Measurements from ENCODE around the gene EBF3.

Gene EBF3

GRCh38 chr10:129832573-129833467 lies 131.3 kb downstream of the EBF3 start:
- CTCF ChIA-PET, result interaction anchor here (0.6 kb wide), 1 partner anchor 176 kb away, joined by 3 read pairs; no protein-coding TSS in a partner anchor
- DNase-seq (ENCODE audit: low spot score), result no peak
- TF ChIP-seq CTCF (conservative IDR thresholded peaks at IDR 0.05; ENCODE audit: low read depth), result no peak
- POLR2A ChIA-PET (ENCODE audit: low non-redundant PET), result no interaction called here
- no peak overlapping the region for H3K27ac ChIP-seq

GRCh38 chr10:129831150-129831549 lies 132.9 kb downstream of the EBF3 start:
- no peak for TF ChIP-seq CTCF (conservative IDR thresholded peaks at IDR 0.05; ENCODE audit: low read depth)
- ChIA-PET POLR2A (ENCODE audit: low non-redundant PET) (no interaction called here), CTCF (interaction anchor here (1.7 kb wide), 1 partner anchor 23 kb away, joined by 5 read pairs; no protein-coding TSS in a partner anchor)
- DNase-seq (ENCODE audit: low spot score), result no peak
- no peak overlapping the region for H3K27ac ChIP-seq

GRCh38 chr10:129825826-129826225 lies 138.2 kb downstream of the EBF3 start:
- DNase-seq (ENCODE audit: low spot score), result no peak
- no peak overlapping the region for H3K27ac ChIP-seq
- POLR2A ChIA-PET (ENCODE audit: low non-redundant PET), result no interaction called here
- TF ChIP-seq CTCF (conservative IDR thresholded peaks at IDR 0.05; ENCODE audit: low read depth), result no peak
- CTCF ChIA-PET, result interaction anchor here (0.8 kb wide), 1 partner anchor 9 kb away, joined by 4 read pairs; no protein-coding TSS in a partner anchor

GRCh38 chr10:129825221-129825620 lies 138.9 kb downstream of the EBF3 start:
- H3K27ac ChIP-seq, result no peak overlapping the region
- TF ChIP-seq CTCF (conservative IDR thresholded peaks at IDR 0.05; ENCODE audit: low read depth), result no peak
- POLR2A ChIA-PET (ENCODE audit: low non-redundant PET), result no interaction called here
- CTCF ChIA-PET, result interaction anchor here (0.8 kb wide), 1 partner anchor 9 kb away, joined by 4 read pairs; no protein-coding TSS in a partner anchor
- no peak for DNase-seq (ENCODE audit: low spot score)

GRCh38 chr10:129820451-129820850 lies 143.6 kb downstream of the EBF3 start:
- ChIA-PET POLR2A (ENCODE audit: low non-redundant PET) (no interaction called here), CTCF (no interaction called here)
- no peak overlapping the region for H3K27ac ChIP-seq
- no peak for DNase-seq (ENCODE audit: low spot score)
- no peak for TF ChIP-seq CTCF (conservative IDR thresholded peaks at IDR 0.05; ENCODE audit: low read depth)

GRCh38 chr10:129816656-129817045 lies 147.4 kb downstream of the EBF3 start:
- DNase-seq (ENCODE audit: low spot score), result no peak
- ChIA-PET POLR2A (ENCODE audit: low non-redundant PET) (no interaction called here), CTCF (no interaction called here)
- H3K27ac ChIP-seq, result no peak overlapping the region
- TF ChIP-seq CTCF (conservative IDR thresholded peaks at IDR 0.05; ENCODE audit: low read depth), result no peak
